ENCODE results near the gene LRRC73.
"Not testable (repeated sequence)": the region's sequence is repeated elsewhere in the genome, so short reads cannot be mapped to it uniquely, and the experiment has no call there.

The LRRC73 gene

GRCh38 chr6:43459535-43459934, 50.6 kb downstream of the LRRC73 start:
- DNase-seq, result no peak

GRCh38 chr6:43458154-43458553, 52.0 kb downstream of the LRRC73 start:
- not testable (repeated sequence) for DNase-seq

GRCh38 chr6:43457643-43458042, 52.5 kb downstream of the LRRC73 start:
- DNase-seq, result no peak
